MM.1S (cell line): ENCODE measurements around the gene CFAP69.

ENCODE experiments used
- DNase-seq: peaks from one replicate; pipeline ENCODE4 v3.0.0-alpha.2; 2015
- H2AFZ ChIP-seq: fragments of 300-600 bp; sonication (generic); 2 replicates; pipeline ENCODE4 v1.6.0; 2016; ENCODE audit warnings: antibody characterized with exemption, low read length
- H3F3A ChIP-seq: fragments of 300-600 bp; sonication (generic); 2 replicates; pipeline ENCODE4 v1.6.1; 2016; ENCODE audit warnings: mild to moderate bottlenecking, antibody characterized with exemption, low read length, moderate library complexity, mixed read lengths; ENCODE audit not compliant: insufficient read depth
- H3K27ac ChIP-seq: fragments of 300-600 bp; sonication (generic); 2 replicates; pipeline ENCODE4 v1.5.1; 2016; ENCODE audit warnings: mild to moderate bottlenecking, low read length
- H3K27me3 ChIP-seq: fragments of 300-600 bp; sonication (generic); replicated peaks from 2 replicates; pipeline ENCODE4 v1.6.0; 2016; ENCODE audit warnings: low read length; ENCODE audit not compliant: insufficient read depth
- H3K36me3 ChIP-seq: fragments of 300-600 bp; sonication (generic); replicated peaks from 2 replicates; pipeline ENCODE4 v1.6.1; 2016; ENCODE audit warnings: mild to moderate bottlenecking, low read length, mixed read lengths; ENCODE audit not compliant: insufficient read depth
- H3K4me1 ChIP-seq: fragments of 300-600 bp; sonication (generic); 2 replicates; pipeline ENCODE4 v1.6.1; 2016; ENCODE audit warnings: low read length, mixed read lengths
- H3K4me2 ChIP-seq: fragments of 300-600 bp; sonication (generic); 2 replicates; pipeline ENCODE4 v1.6.0; 2016; ENCODE audit warnings: low read depth, low read length
- H3K4me3 ChIP-seq: fragments of 300-600 bp; sonication (generic); 2 replicates; pipeline ENCODE4 v1.5.1; 2016; ENCODE audit warnings: low read length, mixed read lengths
- H3K79me2 ChIP-seq: fragments of 300-600 bp; sonication (generic); 2 replicates; pipeline ENCODE4 v1.6.1; 2016; ENCODE audit warnings: mixed run types, low read length, mixed read lengths
- H3K9ac ChIP-seq: fragments of 300-600 bp; sonication (generic); 2 replicates; pipeline ENCODE4 v1.6.1; 2016; ENCODE audit warnings: low read length, mixed read lengths
- H3K9me2 ChIP-seq: fragments of 300-600 bp; sonication (generic); replicated peaks from 2 replicates; pipeline ENCODE4 v1.6.1; 2016; ENCODE audit warnings: mild to moderate bottlenecking, low read length, mixed read lengths; ENCODE audit not compliant: insufficient read depth
- H3K9me3 ChIP-seq: fragments of 300-600 bp; sonication (generic); replicated peaks from 2 replicates; pipeline ENCODE4 v1.6.1; 2016; ENCODE audit warnings: mild to moderate bottlenecking, low read length, mixed read lengths; ENCODE audit not compliant: insufficient read depth
- H4K20me1 ChIP-seq: fragments of 300-600 bp; sonication (generic); 2 replicates; pipeline ENCODE4 v1.6.1; 2016; ENCODE audit warnings: mild to moderate bottlenecking, low read length, moderate library complexity, mixed read lengths; ENCODE audit not compliant: insufficient read depth
- CTCF ChIP-seq: fragments of 300-600 bp; sonication (generic); IDR thresholded peaks from 2 replicates; pipeline ENCODE4 v1.5.1; 2016; ENCODE audit warnings: antibody characterized with exemption, low read length, mixed read lengths
- EZH2 ChIP-seq: fragments of 300-600 bp; sonication (generic); optimal IDR thresholded peaks from 2 replicates; pipeline ENCODE3; 2017; ENCODE audit warnings: low read depth, mild to moderate bottlenecking, antibody characterized with exemption, low read length, mixed read lengths
- EZH2phosphoT487 ChIP-seq: fragments of 300-600 bp; sonication (generic); IDR thresholded peaks from 2 replicates; pipeline ENCODE4 v1.6.1; 2018; ENCODE audit warnings: antibody characterized with exemption, low read length

CFAP69 gene

GRCh38 chr7:90232430-90232829 lies 12.5 kb upstream of the CFAP69 start:
- H3K9me2 ChIP-seq = no peaks in the 10 kb centered on the region
- H3K4me2 ChIP-seq = no peak overlapping the region
- DNase-seq = no peak
- H3K4me3 ChIP-seq = no peak overlapping the region
- TF ChIP-seq EZH2 = no peak
- TF ChIP-seq EZH2phosphoT487 = no peak
- TF ChIP-seq CTCF = no peak
- no peak overlapping the region for H3K27ac ChIP-seq
- no peak overlapping the region for H2AFZ ChIP-seq
- no peaks in the 10 kb centered on the region for H3K4me1 ChIP-seq
- no peaks in the 10 kb centered on the region for H4K20me1 ChIP-seq
- no peaks in the 10 kb centered on the region for H3F3A ChIP-seq
- H3K9ac ChIP-seq = no peak overlapping the region
- no peaks in the 10 kb centered on the region for H3K36me3 ChIP-seq
- no peaks in the 10 kb centered on the region for H3K9me3 ChIP-seq
- H3K27me3 ChIP-seq = no peaks in the 10 kb centered on the region
- H3K79me2 ChIP-seq = no peaks in the 10 kb centered on the region

GRCh38 chr7:90233569-90233968 lies 11.4 kb upstream of the CFAP69 start:
- no peak for DNase-seq
- Histone ChIP-seq H3K4me1 (no peaks in the 10 kb centered on the region), H3K9ac (no peak overlapping the region), H3K36me3 (no peaks in the 10 kb centered on the region), H4K20me1 (no peaks in the 10 kb centered on the region), H3K9me3 (no peaks in the 10 kb centered on the region), H3K4me3 (no peak overlapping the region), H3F3A (no peaks in the 10 kb centered on the region), H3K27me3 (no peaks in the 10 kb centered on the region), H2AFZ (no peak overlapping the region), H3K9me2 (no peaks in the 10 kb centered on the region), H3K79me2 (no peaks in the 10 kb centered on the region), H3K4me2 (no peak overlapping the region), H3K27ac (no peak overlapping the region)
- TF ChIP-seq EZH2phosphoT487 (no peak), EZH2 (no peak), CTCF (no peak)

- Histone ChIP-seq H3K4me3 (no peak overlapping the region), H3K9me2 (no peaks in the 10 kb centered on the region), H3K9ac (no peak overlapping the region), H3K9me3 (no peaks in the 10 kb centered on the region), H3F3A (no peaks in the 10 kb centered on the region), H3K36me3 (no peaks in the 10 kb centered on the region), H2AFZ (no peak overlapping the region), H3K4me2 (no peak overlapping the region), H3K27me3 (no peaks in the 10 kb centered on the region), H3K79me2 (no peaks in the 10 kb centered on the region), H3K4me1 (no peaks in the 10 kb centered on the region), H3K27ac (no peak overlapping the region), H4K20me1 (no peaks in the 10 kb centered on the region)
- TF ChIP-seq EZH2phosphoT487 (no peak), CTCF (no peak), EZH2 (no peak)
- DNase-seq = no peak
These were observed 8.2 kb upstream of the CFAP69 start for GRCh38 chr7:90236721-90237289.
